NCI-H2227 (cell line): Measurements from ENCODE around the gene PCDH12.
"Not testable (repeated sequence)": the region's sequence is repeated elsewhere in the genome, so short reads cannot be mapped to it uniquely, and the experiment has no call there.

Source experiments
- DNase-seq: peaks from one replicate; lab custom pipeline; 2025; ENCODE audit not compliant: unreplicated experiment; lab: John Stamatoyannopoulos, UW

The PCDH12 gene

DNA sequence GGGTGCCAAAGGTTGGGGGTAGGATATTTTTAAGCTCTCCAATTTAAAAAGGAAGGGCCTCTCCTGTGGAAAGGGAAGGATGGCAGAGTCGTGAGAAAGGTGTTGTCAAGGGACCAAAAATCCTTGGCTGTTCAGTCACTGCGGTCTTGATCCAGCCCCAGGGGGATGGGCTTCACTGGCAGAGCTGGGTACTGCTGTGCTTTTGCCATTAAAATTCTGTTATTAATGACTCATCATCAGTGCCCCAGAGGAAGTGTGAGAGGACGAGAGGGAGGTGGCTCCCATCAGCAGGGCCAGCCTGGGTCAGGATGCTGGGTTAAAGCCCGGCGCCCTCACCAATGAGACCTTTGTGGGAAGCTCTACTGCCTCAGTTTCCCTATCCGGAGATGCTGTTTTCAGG, 16.7 kb downstream of the PCDH12 start:
- no peak for DNase-seq

DNA sequence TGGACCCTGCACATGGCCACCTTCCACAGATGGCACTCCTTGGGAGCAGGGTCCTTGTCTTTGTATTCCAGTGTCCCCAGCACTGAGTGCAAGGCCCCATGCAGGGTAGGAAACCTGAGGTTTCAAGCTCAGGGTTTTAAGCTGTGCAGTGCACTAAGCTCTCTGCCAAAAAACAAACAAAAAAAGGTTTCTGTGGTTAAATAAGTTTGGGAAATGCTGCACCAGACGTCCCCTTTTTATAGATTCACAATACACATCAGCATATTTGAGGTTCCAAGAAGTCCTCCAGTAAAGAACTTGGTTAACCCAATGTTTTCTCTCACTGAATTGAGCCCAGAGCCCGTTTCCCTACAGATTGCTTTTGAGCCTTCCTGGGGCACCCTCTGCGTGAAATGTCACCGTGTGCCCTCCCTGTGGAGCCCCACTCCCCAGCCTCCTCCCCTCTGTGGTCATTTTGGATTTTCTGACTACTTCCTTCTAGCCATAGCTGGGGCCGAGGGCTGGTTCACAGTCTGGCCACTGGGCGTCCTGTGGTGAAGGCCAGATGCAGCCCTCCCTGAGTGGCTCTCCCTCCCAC, 17.2 kb downstream of the PCDH12 start:
- no peak for DNase-seq

DNA sequence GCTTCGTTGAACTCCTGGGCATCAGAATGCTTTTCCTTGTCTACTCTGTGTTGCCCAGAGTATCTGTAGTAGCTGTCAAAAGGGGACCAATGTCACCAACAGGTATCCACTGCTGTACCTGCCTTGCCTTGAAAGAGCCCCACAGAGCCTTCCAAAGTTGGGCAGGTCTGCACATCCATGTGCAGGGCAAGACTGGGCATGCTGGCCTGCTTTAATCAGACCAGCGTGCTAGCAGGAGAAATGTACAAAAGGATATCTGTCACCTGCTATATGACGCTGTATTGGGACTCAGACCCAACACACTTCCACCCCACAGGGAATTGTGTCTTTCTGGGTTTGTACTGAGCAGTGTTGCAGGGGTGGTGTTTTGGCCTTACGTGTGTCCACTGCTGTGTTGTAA, 22.5 kb downstream of the PCDH12 start:
- DNase-seq = no peak

DNA sequence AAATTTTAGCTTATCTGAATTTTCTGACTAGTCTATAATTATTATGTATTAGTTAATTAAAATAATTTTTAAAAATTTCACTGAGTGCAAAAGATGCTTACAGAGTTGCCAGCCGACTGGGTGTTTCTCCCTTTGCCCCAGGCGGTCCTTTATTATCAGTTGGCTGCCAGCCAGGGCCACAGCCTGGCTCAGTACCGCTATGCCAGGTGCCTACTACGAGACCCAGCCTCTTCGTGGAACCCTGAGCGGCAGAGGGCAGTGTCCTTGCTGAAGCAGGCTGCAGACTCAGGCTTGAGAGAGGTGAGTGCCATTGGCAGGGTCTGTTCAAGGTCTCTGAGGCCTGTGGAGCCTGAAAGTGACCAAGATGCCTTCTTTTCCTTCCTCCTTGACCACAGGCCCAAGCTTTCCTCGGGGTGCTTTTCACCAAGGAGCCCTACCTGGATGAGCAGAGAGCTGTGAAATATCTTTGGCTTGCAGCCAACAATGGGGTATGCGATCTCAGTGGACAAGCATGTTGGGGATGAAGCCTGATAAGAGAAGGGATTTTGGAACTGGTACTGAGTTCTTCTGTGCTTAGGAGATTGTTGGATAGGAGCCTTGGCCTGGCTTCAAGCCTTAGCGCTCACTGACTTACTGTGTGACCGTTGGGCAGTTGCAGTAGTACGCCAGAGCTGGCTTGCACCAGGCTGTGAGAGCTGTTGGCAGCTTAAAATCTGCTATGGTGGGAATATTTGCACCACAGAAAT, 23.7 kb downstream of the PCDH12 start:
- peak; percentile 27 for DNase-seq

DNA sequence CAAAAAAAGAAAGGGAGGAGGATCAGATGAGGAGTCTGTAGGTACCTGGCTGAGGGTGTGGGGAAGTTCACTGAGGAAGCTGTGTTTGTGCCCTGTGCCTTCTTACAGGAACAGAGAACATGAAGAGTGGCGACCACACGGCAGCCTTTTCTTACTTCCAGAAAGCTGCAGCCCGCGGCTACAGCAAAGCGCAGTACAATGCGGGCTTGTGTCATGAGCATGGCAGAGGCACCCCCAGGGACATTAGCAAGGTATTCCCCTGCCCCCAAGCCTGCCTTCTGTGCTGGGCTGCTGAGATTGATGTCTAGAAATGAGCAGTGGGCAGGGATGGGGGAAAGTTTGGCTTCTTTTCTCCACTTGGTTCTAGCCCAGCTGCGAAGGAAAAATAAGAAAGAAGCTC, 24.9 kb downstream of the PCDH12 start:
- DNase-seq = no peak

DNA sequence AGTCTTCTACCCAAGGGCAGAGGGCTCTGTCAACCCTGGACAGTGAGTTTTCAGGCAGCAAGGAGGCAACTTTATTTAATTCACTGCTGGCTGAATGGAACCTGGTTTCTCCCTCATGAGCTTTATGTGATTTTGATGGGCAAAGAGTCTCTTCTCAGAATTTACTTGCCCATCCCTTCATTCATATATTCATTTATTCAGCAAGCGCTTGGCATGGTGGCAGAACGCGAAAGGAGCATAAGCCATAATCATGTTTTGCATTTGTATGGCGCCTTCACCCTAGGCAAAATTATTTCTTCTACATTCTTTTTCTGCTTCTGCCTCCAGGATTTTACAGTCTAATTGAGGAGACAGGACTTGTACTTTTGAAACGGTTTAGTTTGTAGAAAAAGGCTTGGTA, 26.3 kb downstream of the PCDH12 start:
- DNase-seq = no peak

DNA sequence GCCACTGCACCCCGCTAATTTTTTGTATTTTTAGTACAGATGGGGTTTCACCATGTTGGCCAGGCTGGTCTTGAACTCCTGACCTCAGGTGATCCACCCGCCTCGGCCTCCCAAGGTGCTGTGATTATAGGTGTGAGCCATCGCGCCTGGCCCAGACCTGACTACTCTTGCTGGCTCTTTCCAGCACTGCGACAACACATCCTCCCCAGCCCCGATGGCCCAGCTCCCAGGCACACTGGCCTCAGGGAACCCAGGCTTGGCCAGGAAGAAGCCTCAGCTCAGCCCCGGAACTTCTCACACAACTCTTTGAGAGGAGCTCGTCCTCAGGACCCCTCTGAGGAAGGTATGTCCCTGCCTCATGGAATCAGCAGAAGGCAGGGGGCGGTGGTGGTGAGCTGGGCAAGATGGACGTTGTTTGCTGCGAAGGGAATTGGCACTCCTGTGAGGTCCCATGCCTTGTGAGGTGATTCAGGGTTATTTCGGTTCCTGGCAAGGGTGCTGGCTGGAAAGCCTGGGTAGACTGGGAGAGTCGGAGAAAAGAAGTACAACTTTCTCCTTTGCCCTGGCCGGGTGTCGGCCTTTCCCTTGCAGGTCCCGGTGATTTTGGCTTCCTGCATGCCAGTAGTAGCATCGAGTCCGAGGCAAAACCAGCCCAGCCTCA, 28.5 kb downstream of the PCDH12 start:
- no peak for DNase-seq

DNA sequence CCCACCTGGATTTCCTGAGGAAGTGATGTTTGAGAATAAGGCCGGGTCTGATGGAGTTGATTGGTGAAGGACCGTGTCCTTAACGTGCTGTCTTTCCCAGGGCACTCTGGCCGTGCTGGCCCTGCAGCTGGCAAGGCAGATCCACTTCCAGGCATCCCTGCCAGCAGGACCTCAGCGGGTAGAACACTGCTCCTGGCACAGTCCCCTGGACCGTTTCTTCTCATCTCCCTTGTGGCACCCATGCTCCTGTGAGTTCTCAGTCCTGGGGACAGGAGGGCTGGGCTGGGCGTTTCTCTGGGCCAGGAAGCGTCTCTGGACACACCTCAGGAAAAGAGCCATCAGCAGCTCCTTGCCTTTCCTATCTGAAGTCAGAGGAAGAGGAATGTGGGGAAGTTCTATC, 30.0 kb downstream of the PCDH12 start:
- no peak for DNase-seq

DNA sequence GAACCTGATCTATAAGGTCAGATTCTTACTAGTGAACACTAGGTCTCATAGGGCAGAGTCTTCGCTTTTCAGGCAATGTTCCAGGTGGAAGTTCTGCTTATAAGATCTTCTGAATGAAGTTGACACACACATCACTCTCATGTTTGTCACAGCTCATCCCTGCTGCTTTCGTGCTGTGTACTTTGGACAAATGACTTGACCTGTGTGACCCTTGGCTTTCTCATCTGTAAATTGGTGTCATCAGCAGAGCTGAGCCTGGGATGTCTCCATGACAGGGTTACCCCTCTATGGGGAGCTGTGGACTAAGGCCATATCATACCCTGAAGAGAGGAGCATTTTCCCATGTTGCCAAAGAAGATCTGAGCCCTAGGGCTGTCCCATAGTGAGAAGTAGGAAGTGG, 31.6 kb downstream of the PCDH12 start:
- DNase-seq = no peak

DNA sequence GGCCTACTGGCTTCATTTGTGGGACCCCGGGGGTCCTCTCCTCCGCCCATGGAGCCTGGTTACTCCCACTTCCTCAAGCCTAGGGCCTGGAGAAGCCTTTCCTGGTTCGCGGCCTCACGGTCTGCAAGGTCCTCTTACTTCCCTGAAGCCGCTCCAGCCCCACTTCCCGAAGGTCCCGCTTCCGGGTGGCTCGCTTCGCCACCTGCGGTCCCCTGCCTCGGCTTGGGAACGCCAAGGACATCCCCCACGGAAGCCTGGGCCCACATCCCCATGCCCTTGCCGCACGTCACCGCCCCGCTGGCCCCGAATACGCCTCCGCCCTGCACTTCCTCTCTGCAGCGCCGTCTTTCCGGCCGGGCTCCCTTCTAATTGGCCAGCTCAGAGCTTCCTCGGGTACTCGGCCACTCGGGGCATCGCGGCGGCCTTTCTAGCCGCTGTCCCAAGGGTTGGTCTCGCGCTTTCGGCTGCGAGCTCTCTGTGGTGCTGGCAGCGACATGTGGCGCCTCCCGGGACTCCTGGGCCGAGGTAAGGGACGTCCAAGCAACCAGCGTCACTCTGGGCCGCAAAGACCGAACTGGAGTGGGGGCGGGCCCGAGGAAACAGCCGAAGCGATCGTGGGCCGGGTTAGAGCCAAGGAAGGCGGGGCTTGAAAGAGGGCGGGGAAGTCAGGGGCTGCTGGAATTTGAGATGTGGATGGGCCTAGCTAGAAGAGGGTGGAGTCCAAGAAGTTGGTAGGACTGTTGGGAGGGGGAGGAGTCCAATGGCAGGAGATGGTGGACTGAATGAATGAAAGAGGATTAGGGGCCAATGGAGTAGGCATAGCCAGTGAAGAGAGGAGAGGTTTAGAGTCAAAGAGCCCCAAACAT, 34.3 kb downstream of the PCDH12 start, which contains the start of gene DELE1:
DELE1 (plus strand) TSS at position 424 of the 866 bp plus-strand sequence; CDS start at position 495, 71 bp downstream.
- peak; percentile 90 for DNase-seq

DNA sequence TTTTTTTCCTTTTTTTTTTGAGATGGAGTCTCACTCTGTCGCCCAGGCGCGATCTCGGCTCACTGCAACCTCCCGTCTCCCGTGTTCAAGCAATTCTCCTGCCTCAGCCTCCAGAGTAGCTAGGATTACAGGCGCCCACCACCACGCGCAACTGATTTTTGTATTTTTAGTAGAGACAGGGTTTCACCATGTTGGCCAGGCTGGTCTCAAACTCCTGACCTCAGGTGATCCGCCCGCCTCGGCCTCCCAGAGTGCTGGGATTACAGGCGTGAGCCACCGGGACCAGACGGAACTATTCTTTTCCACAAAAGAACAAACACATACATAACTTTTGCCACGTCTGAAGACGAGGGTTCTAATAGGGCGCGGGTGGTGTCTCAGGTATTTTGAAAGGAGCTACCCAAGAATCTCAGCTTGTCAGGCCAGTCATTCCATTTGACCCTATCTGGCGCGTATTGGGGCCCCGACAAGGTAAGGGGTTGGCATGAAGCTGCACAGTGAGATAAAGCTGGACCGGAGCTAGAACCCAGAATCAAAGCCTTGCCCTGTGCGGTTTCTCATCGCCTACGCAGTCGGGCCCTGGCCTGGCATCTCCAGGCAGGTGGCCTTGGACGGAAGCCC, 35.1 kb downstream of the PCDH12 start:
- DNase-seq = not testable (repeated sequence)

DNA sequence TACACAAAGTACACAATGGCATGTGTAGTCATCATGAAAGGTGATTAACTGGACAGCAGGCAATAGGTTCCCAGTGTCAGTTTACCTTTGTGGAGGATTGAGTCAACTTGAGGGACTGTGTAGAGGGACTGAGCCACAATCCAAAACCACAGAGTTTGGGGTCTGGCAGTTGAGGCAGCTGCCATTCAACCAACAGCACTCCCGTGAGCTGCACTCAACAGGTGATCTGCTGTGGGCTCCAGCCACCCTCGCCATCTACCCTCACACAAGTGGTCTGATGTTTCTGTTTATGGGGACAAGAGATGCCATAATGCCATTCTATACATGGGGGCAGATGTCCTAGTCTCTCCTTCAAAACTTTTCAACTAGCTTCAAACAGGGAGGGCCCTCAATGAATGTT, 37.2 kb downstream of the PCDH12 start:
- DNase-seq = no peak

DNA sequence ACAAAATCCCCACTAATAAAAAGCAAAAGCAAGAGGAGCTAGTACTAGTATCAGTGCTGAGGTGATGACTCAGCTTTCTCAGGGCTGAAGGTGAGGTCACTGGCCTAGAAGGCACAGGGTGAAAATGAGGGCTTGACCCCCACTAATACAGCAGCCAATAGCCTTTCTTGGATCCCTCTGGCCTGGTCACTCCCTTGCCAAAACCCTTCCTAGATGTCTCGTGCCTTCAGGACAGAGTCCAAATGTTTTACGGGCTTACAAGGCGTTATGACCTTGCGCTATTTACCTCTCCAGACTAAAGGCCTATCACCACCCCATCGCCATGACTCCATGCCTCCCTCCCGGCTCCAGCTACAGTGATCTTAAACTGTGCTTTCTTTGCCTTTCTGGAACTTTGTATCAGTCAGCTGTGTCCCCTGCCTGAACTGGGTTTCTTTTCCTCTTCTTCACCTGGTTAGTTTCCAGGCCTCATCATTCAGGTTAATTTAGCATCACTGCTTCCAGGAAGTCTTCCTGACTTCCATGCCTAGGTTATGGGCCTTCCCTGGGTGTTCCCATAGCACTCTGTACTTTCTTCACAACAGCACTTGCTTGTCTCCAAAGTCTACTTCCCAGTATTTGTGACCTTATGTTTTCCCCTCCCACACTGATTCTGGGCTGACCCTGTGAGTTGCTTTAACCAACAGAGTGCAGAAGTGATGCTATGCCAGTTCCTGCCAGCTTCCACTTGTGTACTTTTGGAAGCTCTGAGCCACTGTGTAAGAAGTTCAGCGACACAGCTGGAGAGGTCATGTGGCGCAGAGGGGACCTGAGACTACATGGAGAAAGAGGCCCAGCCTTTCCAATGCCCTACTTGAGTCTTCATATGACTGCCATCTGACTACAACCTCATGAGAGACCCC, 38.5 kb downstream of the PCDH12 start:
- DNase-seq = no peak

DNA sequence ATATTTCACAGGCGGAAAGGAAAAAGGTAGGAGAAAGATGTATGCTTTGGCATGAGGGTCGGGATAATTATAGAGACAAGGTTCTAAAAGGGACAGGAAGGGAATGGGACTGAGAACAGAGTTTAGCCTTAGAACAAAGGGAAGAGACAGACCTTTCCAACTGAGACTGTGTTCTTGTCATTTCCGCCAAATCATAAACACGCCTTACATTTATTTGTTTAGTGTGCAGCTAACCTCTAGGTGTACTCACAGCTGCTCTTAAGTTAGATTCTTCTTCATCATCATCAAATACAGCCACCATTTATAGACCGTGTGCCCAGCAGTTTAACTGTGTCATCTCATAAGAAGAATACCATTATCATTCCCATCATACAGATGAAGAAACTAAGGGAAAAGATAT, 40.2 kb downstream of the PCDH12 start:
- DNase-seq = no peak

DNA sequence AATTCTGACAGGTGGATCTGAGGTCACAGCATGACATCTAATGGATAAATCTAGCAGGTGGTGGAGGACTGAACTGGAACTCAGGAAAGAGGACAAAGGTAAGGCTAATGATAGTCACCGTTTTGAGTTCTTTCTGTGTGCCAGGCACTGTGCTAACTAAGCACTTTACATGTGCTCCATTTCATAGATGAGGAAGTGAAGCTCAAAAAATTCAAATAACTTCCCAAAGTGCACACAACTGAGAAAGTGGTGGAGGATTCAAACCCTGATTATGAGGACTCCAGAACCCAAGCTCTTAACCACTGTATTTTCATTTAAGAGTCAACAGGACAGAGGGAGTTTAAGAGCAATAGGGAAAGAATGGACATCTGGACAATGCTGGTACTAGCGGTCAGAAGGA, 41.5 kb downstream of the PCDH12 start:
- no peak for DNase-seq

DNA sequence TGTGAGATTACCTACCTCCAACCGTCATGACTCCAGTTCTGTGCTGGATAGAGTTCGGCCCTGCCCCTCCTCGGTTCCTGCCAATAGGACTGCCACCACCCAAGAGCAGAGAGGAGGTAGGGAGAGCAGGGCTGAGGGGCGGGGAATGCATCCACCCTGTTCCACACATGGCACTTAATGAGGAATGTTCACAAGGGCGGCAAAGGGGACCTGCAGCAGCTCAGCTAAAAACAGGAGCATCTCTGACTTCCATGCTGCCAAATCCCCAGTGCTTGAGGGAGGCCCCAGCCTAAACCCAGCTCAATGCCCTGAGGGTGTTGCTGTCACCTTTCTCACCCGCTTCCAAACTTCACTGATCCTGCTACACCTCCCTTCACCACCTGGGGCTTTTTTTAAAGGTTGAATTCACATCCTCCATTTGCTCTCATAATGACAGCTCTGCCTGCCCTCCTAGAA, 42.1 kb downstream of the PCDH12 start:
- peak; percentile 16 for DNase-seq

DNA sequence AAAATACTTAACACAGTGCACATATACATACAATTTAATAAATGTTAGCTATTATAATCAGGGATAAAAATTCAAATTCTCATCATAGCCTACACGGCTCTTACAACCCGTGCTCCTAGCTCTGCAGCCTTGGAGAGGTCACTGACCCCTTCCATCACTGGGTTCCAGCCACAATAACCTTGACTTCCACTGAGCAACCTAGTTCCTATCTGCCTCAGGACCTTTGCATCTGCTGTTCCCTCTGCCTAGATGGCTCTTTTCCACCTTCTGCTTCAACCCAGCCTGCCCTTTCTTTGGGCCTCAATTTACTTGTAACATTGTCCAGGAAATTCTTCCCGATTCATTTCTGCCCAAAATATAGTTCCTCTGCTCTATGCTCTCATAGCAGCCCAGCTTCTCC, 43.2 kb downstream of the PCDH12 start:
- DNase-seq = no peak

DNA sequence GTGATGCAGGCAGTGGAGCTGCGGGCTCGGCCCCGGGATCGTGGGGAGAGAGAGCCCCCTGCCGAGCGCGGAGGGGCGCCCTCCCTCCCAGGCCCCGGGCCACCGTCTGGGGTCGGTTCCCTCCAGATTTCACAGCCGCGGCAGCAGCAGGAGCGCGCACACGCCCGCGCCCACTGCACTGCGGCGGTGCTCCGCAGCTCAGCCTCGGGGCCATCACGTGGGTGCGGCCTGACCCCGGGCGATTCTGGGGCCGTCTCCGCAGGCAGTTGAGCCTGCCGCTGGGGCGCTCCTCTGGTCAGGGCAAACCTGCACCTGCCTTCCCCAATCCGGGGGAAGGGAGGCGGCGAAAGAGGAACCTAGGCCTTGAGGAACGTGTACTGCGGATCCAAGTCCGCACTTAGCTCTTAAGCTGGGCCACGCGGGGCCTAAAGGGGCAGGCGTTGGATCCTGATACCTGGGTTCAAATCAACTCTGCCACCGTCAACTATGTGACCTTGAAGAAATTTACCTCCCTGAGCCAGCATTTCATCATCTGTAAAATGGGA, 43.7 kb downstream of the PCDH12 start:
- peak; percentile 64 for DNase-seq

DNA sequence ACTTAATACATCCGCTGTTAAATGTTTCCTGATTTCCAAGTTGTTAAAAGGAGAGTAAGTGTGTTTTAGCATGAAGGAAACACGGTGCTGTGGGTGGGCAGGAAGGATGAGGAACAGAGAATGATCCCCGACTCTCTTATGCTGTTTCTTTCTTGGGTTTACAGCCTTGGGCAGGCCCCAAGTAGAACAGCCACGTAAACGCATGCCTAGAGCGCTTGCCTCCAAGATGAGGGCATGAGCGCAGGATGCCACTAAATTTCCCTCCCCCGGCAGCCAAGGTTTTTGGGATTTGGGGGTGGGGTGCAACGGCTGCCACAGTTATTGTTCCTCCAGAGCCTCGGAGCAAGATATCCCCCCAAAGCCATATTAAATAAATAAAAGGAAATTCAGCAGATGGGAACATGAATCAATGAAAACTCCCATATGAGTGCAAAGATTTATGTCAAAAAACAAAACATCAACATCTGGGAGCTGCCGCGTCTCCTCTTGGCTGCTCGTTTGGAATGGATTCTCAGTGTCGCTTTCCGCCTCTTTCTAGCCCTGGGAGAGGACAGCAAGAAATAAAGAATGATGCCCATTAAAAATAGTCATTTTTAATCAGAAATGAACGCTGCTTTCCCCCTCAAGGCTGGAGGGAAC, 44.3 kb downstream of the PCDH12 start:
- DNase-seq = peak; percentile 11
